IgD-negative memory B cell (primary cell): ENCODE results near the gene ZNF385A. TPM values are rescaled to one million over a fixed set of nuclear protein-coding genes. Genes with fewer than 3 reads are reported as not detected.
"Not testable (repeated sequence)": the region's sequence is repeated elsewhere in the genome, so short reads cannot be mapped to it uniquely, and the experiment has no call there.

Experiments
- H3K27ac Mint-ChIP-seq, 3 donors: one replicate each; pipeline ENCODE4 v1.8.0; 2020 to 2022; ENCODE audit warnings: mild to moderate bottlenecking in 3 of 3, mixed read lengths in 3 of 3, moderate library complexity in 1 of 3
- H3K27me3 Mint-ChIP-seq: one replicate; pipeline ENCODE4 v1.8.0; 2021; ENCODE audit warnings: mixed read lengths
- H3K36me3 Mint-ChIP-seq: one replicate; pipeline ENCODE4 v1.8.0; 2020; ENCODE audit warnings: mild to moderate bottlenecking, mixed read lengths
- H3K4me1 Mint-ChIP-seq, 3 donors: one replicate each; pipeline ENCODE4 v1.8.0; 2020 to 2022; ENCODE audit warnings: mixed read lengths in 3 of 3, mild to moderate bottlenecking in 1 of 3
- H3K4me3 Mint-ChIP-seq, 4 donors: one replicate each; pipeline ENCODE4 v1.8.0; 2020 to 2022; ENCODE audit warnings: mild to moderate bottlenecking in 4 of 4, mixed read lengths in 4 of 4, moderate library complexity in 3 of 4
- H3K9me3 Mint-ChIP-seq, 3 donors: one replicate each; pipeline ENCODE4 v1.8.0; 2020 to 2021; ENCODE audit warnings: mixed read lengths in 3 of 3, mild to moderate bottlenecking in 1 of 3
- polyA plus RNA-seq: library from polyadenylated mRNA; unstranded; fragments of 300-500 nt; fragmentation: Illumina TruSeq; gene quantifications from one replicate; pipeline ENCODE4 v1.2.3, GENCODE V29; 2021

ZNF385A gene
- polyA plus RNA-seq, 1 donor from 2014 or later, result 4.2 TPM

GRCh38 chr12:54325442-54326109, 59.0 kb downstream of the ZNF385A start:
- H3K4me1 Mint-ChIP-seq, result peaks cover 15 to 26% (median 20%) of the 10 kb centered on the region in 3 donors
- H3K36me3 Mint-ChIP-seq, H3K9me3 Mint-ChIP-seq, H3K27me3 Mint-ChIP-seq: not testable (repeated sequence)
- H3K4me3 Mint-ChIP-seq, result peak overlapping the region; percentile 97 to 100 (median 99)
- peak overlapping the region; percentile 88 to 100 (median 99) for H3K27ac Mint-ChIP-seq

GRCh38 chr12:54324617-54325441, 59.7 kb downstream of the ZNF385A start, which contains the start of gene COPZ1:
Gene COPZ1, plus strand, starts transcription at chr12:54325131. Its CDS starts 33 bp downstream, at chr12:54325164.
- H3K27me3 Mint-ChIP-seq, result no peaks in the 10 kb centered on the region
- peaks cover 12 to 19% (median 19%) of the 10 kb centered on the region in 3 donors for H3K4me1 Mint-ChIP-seq
- peaks cover 1% of the 10 kb centered on the region for H3K36me3 Mint-ChIP-seq
- H3K4me3 Mint-ChIP-seq, result peak within 1 kb of the TSS; percentile 97 to 100 (median 99)
- no peaks in the 10 kb centered on the region for H3K9me3 Mint-ChIP-seq
- peak within 1 kb of the TSS; percentile 88 to 100 (median 99) for H3K27ac Mint-ChIP-seq

GRCh38 chr12:54321363-54321762, 63.2 kb downstream of the ZNF385A start:
- Mint-ChIP-seq H3K36me3 (peaks cover 1% of the 10 kb centered on the region), H3K27me3 (no peaks in the 10 kb centered on the region), H3K9me3 (no peaks in the 10 kb centered on the region), H3K4me3 (no peak overlapping the region), H3K27ac (no peak overlapping the region), H3K4me1 (peaks cover 7 to 14% (median 9%) of the 10 kb centered on the region in 3 donors)

Other genes with a start within 250 kb of the ZNF385A start
- 32.3 TPM for gene SMUG1, start 195.7 kb downstream of the ZNF385A start, polyA plus RNA-seq
- 20.6 TPM for gene CBX5, start 104.6 kb downstream of the ZNF385A start, polyA plus RNA-seq
- gene HNRNPA1, start 104.0 kb downstream of the ZNF385A start, polyA plus RNA-seq, result 748 TPM
- 0.44 TPM for gene NFE2, start 83.7 kb downstream of the ZNF385A start, polyA plus RNA-seq
- 135 TPM for gene COPZ1, start 59.6 kb downstream of the ZNF385A start, polyA plus RNA-seq
- gene GPR84, start 20.2 kb downstream of the ZNF385A start, polyA plus RNA-seq, result not detected
- 1.6 TPM for gene ITGA5, start 34.5 kb upstream of the ZNF385A start, polyA plus RNA-seq
- gene GTSF1, start 88.9 kb upstream of the ZNF385A start, polyA plus RNA-seq, result 17.5 TPM
- 105 TPM for gene NCKAP1L, start 113.0 kb upstream of the ZNF385A start, polyA plus RNA-seq
- gene PDE1B, start 164.9 kb upstream of the ZNF385A start, polyA plus RNA-seq, result 0.06 TPM
- not detected for gene PPP1R1A, start 203.9 kb upstream of the ZNF385A start, polyA plus RNA-seq